Cardiac fibroblast (primary cell): ENCODE measurements around the gene CENPV.
A peak's percentile ranks its signal among the peaks of the same experiment; 100 is the strongest.
"Not testable (repeated sequence)": the region's sequence is repeated elsewhere in the genome, so short reads cannot be mapped to it uniquely, and the experiment has no call there.

Experiments used
- DNase-seq, 2 donors: peaks; one replicate each; pipeline versions ENCODE4 v3.0.0 to v3.0.0-alpha.2; 2010; ENCODE audit warnings: low read depth in 2 of 2
- H3K4me3 ChIP-seq, 2 donors: replicated peaks in 1 of 2; 1 replicate in 1 of 2; 2 replicates in 1 of 2; pipeline ENCODE4 v1.5.1; 2011; ENCODE audit warnings: low read depth in 2 of 2, low read length in 2 of 2, mild to moderate bottlenecking in 2 of 2, moderate library complexity in 1 of 2
- TF ChIP-seq, protein P1 (sequence below): IDR thresholded peaks from one replicate; pipeline ENCODE4 v1.5.1; 2011; ENCODE audit warnings: low read depth, mild to moderate bottlenecking, low read length, inconsistent platforms

Gene CENPV

DNA sequence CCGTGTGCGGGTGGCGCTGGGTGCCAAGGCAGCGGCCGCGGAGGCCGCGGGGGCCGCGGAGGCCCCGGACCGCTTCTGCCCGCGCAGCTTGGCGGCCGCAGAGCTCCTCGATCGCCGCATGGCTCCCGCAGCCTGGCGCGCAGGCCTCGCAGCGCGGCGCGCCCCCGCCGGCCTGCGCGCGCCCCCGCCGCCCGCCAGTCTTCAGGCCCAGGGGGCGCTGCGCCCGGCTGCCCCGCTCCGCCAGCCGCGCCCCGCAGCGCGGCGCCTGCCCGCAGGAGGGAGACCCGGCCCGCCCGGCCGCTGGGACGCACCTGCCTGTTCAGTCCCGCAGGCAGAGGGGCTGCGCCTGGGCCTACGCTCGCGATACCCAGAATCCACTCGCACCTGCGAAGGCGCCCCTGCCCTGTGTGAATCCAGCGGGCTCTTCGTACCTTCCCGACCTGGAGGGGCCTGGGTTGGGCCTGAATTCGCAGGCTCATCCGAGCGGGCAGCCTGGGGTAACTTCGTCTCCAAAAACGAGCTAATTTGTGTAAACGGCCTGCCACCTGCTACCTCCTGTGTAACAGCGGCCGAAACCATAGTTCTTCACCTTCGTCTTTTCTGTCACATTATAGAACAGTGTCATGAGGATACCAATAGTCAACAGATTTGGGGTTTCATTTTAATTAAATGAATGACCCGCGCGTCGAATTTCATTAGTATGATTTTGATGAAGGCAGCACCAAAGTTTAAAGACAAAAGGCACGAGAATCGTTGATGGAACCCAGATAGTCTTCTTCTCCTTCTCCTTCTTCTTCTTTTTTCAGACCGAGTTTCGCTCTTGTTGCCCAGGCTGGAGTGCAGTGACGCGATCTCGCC is at the start of gene CENPV:
TSS of gene CENPV (minus strand) at position 153 of the 858 bp plus-strand sequence. CDS start at position 120, 33 bp downstream.
- TF ChIP-seq, protein P1, sequence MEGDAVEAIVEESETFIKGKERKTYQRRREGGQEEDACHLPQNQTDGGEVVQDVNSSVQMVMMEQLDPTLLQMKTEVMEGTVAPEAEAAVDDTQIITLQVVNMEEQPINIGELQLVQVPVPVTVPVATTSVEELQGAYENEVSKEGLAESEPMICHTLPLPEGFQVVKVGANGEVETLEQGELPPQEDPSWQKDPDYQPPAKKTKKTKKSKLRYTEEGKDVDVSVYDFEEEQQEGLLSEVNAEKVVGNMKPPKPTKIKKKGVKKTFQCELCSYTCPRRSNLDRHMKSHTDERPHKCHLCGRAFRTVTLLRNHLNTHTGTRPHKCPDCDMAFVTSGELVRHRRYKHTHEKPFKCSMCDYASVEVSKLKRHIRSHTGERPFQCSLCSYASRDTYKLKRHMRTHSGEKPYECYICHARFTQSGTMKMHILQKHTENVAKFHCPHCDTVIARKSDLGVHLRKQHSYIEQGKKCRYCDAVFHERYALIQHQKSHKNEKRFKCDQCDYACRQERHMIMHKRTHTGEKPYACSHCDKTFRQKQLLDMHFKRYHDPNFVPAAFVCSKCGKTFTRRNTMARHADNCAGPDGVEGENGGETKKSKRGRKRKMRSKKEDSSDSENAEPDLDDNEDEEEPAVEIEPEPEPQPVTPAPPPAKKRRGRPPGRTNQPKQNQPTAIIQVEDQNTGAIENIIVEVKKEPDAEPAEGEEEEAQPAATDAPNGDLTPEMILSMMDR, result no peak

DNA sequence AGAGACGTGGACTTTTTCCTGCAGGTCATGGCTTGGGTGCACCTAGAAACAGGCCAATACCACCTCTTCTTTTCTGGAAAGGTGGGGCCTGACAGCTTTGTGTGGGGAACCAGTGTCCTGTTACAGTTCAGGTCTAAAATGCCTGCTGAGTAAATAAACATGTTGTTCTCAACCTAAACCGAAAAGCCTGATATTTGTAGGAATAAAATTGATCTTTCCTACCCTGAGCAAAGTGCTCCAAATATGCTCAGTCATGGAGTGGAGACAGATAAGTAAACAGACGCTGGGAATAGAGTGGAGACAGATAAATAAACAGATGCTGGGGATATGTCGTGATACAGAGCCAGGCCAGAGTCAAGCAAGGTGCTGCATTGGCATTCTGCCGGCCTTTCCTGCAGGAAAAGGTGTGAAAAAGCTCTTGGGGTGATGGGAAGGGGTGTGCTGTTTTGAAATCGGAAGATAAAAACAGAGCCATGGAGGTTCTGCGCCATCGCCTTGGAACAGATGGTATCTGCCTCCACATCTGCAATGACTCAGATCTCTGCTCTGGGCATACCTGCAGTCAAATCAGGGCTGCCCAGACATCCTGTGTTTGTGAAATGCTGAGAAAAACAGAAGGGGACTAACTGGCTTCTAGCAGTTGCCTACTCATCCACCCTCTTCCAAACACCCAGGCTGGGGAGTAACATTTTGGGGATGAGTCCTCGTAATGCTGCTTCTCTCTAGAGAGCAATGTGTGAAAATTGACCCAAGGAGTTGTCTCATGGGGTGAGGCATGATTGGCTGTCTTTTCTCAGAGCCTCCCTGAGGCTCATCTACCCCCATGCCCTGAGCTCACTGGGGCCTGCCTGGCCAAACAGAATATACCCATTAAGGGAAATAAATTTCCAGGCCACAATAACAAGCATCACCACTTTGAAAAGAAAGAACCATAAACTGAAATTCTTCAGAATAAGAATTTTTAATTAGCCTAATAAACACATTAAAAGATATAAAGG is 45.3 kb upstream of the CENPV start:
- TF ChIP-seq, protein P1, result no peak
- DNase-seq, result peak in 1 of 2 donors; percentile 14
- no peak overlapping the region for H3K4me3 ChIP-seq

More for the DNA sequence above, at the start of gene CENPV:
- peak within 1 kb of the TSS; percentile 56 to 59 for H3K4me3 ChIP-seq
- DNase-seq, result peak in 1 of 2 donors; percentile 46

DNA sequence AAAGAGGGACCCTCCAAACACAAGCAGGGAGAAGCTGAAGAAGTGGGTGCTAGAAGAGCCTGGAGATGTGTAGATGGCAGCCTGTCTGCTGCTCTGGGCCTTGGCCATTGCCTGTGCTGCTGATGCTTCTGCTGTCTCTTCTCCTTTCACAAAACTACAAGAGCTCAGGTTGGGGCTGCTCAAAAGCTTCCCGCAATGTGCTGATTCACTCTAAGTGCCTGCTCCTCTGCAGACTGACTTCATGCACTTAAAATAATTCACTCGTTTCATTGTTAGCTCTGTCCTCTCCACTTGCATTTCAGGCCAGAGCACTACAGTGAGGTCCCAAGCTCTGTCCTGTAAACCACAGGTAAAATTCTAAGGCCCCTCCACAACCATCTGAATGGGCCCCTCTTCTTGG is 43.4 kb upstream of the CENPV start:
- not testable (repeated sequence) for DNase-seq, H3K4me3 ChIP-seq

DNA sequence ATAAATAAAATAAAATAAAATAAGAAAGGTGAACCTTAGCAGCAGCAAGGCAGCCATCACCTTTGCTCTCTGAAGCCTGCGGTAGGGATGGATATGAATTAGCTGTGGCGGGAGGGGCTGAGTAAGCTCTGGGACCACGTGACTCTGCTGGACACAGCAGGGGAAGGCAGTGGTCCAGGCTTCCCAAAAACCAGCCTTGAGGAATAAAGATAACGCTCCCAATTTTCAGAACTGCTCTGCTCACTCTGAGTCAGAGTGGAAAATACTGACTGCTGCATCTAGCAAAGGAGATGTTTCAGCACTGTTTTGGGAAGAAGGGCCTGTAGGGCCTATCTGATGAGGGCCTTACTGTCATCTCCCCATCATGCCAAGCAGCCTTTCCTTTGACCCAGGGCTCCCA is 42.6 kb upstream of the CENPV start:
- DNase-seq, result peak in 1 of 2 donors; percentile 41
- not testable (repeated sequence) for H3K4me3 ChIP-seq

DNA sequence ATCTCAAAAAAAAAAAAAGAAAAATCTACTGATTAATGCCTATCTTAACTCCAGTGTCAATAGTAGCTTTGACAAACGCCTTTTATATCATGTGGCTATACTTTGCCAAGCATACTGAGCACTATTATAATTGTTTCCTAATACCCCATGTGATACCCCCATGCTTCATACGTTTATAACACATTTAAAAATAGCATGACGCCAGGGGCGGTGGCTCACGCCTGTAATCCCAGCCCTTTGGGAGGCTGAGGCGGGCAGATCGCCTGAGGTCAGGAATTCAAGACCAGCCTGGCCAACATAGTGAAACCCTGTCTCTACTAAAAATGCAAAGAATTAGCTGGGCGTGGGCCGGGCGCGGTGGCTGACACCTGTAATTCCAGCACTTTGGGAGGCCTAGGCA is 39.2 kb upstream of the CENPV start:
- not testable (repeated sequence) for DNase-seq, H3K4me3 ChIP-seq

DNA sequence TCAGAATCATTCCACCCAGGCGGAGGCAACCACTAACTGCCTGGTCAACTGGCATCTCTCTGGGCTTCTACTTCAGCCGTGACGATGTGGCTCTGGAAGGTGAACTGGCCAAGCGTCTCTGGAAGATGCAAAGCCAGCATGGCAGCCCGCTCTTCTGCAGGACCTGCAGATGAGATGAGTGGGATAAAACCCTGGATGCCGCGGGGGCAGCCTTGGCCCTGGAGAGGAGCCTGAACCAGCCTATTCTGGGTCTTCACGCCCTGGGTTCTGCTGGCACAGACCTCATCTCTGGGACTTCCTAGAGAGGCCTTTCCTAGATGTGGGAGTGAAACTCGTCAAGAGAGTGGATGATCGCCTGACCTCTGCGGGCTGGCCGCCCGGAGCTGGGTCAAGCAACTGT is 38.2 kb upstream of the CENPV start:
- DNase-seq, result no peak
- TF ChIP-seq, protein P1, result no peak
- no peak overlapping the region for H3K4me3 ChIP-seq

DNA sequence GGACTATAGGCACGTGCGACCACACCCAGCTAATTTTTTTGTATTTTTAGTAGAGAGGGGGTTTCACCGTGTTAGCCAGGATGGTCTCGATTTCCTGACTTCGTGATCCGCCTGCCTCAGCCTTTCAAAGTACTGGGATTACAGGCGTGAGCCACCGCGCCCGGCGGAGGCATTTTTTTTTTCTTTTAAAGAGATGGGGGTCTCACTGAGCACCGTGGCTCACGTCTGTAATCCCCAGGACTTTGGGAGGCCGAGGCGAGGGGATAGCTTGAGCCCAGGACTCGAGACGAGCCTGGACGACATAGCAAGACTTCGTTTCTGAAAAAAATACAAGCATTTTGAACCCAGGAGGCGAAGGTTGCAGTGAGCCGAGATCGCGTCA is 32.8 kb upstream of the CENPV start:
- DNase-seq, H3K4me3 ChIP-seq: not testable (repeated sequence)

DNA sequence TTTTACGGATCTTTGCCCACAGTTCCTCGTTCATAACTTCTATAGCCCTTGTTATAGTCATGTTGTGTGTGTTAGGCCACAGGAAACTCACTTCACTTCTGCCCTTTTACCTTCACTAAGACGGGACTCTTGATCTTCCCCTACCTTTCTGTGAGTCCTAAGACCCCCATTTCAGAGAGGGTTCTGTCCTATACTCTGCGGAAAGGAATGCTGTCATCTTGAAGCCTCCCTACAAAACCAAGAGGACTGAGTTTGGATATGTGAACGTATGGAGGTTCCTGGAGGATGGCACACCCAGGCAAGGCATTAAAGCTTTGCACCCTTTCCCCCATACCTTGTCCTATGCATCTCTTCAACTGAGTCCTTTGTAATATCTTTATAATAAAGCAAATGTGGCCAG is 31.3 kb upstream of the CENPV start:
- H3K4me3 ChIP-seq, result no peak overlapping the region
- no peak for DNase-seq
- TF ChIP-seq, protein P1, result no peak
